HL-60/S4 treated with retinoic acid at 250 ng/mL for 4 days and 3 days (cell line): ENCODE results near the gene ETS1.

Source experiments
- in situ Hi-C: fragments of 300-500 bp; cut with MboI; formaldehyde crosslinking; loops from 2 replicates; pipeline ENCODE4 v1.7.0; 2022; ENCODE audit warnings: low sequenced_read_pairs

Gene ETS1

DNA sequence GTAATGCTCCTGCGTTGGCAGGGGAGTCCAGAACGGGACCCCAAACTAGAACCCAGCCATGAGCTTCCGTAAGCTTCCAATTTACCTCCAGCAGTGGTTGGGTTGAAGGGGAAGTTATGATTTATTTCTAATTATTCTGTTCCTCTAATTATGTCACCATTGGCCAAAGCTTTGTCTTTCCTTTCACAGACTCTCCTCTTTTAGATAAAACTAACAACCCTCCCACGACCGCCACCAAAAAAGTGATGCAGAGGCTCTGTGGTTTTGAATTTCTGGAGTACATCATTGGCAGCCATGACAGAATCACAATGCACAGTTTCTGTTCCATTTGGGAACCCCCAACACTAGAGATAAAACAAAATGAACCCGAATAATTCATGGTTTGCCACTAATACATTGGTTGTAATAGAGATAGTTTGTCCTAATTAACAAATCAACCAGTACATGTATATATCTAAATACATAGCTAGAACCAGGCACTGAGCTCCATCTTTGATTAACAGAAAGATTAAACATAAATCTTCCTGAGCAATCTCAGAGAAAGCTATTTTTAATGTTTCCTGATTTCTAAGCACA, 64.3 kb downstream of the ETS1 start:
- in situ Hi-C loops: no loop called here

DNA sequence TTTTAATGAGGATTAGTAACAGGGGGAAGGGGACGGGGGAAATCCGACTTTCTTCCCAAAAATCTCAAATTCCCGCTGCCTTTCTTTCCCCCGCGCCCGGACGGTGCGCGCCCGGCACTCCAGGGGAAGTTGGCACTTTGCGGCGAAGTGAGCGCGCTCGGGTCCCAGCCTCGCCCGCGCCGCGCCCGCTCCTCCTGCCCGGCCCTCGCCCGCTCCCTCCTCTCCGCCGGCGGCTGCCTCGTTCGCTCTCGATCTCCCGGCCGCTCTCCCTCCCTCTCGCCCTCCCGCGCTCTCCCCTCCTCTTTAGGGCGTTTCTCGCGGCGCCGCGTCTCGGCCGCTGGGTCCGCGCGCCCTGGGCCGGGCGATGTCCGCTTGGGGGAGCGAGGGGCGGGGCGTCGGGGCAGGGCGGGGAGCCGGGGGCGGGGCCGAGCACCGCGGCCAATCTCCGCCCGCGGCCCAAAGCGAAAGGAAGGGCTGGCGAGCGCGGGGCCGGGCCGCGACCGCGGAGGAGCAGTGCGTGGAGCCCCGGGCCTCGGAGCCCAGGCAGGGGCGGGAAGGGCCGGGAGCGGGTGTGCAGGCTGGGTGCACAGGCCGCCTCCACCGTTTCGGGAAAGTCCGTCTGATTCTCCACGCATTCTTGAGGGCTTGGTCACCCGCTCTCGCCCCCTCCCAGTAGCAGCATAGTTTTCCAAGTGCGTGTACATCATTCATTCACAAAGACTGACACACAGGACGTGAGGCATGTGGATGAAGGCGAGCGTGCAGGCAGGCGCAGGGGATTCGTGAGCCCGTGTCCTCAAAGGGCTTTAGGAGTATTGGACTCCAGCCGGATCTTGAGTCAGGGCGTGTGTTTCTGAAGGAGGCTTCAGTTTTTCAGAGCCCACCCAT, 65.1 kb downstream of the ETS1 start:
- in situ Hi-C loops: no loop called here

DNA sequence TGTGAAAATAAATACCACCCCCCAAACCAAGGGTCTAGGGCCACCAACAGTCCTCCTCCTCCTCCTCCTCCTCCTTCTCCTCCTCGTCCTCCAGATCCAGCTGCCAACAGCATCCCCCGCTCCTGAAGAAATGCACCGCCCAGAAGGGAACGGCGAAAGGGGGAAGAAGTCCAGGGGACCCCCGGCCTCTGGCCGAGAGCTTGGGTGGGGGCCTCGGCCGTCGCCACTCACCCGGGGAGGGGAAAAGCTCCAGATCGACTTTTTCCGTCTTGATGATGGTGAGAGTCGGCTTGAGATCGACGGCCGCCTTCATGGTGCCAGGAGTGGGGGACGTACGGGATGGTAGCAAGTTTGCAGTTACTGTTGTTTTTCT, 65.7 kb downstream of the ETS1 start:
- in situ Hi-C loops: no loop called here

DNA sequence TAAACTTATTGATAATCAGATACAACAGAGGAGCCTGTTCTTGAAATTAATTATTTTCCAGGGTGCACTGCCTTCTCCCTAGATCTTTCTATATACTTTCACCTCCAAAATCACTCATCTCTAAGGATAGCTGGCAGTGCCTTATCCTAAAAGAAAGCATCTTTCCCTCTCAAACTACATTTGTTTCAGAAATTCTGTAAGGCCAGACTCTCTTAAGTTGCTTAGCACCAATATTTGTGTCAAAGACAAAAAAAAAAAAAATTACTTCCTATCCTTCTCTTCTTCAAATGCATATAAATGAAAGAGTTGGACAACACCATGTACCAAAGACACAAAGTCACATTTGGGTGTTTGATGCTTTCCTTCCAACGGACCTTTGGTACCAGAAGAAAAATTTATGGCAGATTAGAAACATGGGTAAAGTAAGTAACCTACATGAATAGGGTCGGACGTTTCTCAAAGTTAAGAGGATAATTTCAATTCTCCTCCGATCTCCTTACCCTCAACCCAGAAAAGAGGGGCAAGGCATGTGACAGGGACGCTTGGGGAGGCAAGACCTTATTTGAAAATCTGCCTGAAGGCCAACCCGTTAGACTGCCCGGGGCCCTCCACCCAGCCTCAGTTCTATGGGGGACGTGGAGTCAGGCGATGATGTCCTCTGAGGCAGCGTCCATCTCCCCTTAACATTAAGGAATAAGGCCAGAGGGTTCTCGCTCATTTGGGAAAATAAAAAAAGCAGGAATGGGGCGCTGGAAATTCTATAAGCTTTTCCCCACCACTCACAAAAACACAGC, 66.3 kb downstream of the ETS1 start:
- in situ Hi-C loops: no loop called here

DNA sequence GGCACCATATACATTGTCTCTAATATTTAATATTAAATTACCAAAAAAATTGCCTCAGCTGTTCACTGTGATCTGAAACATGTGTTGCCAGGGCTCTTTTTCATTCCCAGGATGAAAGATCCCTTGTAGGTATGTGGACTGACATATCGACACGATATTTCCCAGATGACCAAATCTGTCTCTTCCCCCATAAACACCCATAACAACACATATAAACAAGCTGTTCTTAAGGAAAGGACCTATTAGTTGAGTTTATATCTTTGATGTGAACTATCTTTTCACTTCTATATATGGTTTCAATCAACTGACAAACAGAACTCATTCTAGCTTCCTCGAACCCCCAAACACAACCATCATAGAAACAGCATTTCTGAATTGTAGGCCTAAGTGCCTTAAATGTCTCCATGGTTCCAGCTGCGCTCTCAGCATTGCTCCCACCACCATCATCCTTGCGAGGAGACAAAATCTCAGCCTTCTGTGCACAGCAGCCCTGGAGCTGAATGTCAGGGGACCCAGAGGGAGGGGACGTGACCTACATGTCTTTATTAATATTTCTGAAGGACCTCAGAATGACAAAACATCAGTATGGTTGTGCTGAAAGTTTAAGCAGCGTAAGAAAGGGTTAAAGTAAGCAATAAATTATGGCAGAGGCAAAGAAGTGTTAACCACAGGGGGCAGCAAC, 67.0 kb downstream of the ETS1 start:
- in situ Hi-C loops: no loop called here

DNA sequence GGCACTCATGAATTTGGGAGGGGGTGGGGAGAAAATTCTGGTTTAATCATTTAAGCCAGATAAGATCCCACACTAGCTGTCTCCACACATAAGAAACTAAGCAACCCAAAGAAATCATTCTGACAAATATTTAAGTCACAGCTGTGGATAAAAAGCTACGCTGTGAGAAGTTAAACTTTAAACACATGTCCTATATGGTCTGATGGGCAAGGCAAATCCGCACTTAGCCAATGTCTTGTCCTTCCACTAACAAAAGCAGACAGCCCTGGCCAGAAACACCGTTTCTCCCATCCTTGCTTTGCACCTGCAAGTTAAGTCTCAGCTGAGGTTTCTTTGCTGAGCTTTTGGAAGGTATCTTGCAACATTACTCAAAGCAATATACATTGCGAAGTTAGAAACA, 68.0 kb downstream of the ETS1 start:
- in situ Hi-C loops: no loop called here

DNA sequence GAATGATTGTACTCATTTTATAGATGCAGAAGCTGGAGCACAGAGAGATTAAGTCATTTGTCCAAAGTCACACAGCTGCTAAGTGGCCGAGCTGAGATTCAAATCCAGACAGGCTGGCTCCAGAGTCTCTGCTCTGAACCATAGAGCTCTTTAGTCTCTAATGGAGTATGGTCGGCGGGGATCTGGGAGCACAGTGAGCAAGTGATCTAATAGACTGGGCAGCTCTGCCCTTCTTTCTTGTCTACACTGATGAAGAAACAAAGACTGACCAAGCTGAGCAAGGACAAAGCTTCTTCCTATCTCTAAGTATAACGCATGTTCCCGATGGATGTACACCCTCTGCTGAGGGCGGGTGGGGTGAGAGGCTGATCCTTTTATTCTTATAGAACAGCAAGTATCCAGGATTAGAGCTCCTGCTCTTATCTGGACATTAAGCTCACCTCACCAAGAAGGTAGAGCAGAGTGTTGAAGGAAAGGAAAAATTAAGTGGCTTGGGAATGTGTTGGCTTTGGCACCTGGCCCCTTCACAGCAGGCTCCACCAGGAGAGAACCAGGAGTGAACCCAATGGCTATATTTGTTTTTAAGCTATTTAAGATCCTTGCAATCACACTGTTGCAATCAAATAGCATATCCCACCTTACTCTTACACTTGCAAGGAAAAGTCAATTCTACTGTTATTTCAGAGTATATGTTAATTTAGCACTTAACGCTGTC, 68.7 kb downstream of the ETS1 start:
- in situ Hi-C loops: no loop called here

DNA sequence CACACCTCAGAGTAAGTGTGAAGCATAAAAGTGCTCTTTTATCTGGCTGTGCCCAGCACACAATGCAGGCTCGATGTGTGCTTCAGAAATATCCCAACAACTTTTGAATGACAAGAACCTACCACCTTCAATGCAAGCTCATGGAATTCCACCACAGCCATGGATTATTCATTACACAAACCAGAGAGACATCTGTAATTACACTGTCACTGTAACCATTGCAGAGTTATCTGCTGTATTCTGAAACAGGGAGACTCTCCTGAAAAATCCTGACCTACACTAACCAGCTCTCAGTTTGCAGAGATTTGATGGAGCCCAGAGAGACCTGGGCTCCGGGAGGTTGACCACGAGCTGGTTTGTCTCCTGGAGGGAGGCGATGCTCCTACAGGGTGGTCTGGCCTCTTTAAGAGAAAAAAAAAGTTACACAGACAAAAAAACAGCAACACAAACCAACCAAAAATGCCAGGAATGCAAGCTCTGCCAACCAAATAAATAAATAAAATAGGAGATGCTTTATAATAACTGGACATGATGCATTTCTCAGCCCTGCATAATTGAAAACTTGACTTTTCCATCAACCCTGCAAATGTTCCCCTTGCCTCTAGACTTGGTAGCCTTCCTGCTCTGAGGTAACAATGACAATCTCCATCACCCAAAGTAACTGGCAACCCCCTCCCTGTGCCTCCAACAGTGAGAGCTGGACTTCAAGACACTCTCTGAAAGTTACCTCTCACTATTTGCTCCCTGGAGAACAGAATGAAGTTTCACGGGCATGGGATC, 69.7 kb downstream of the ETS1 start:
- in situ Hi-C loops: no loop called here

DNA sequence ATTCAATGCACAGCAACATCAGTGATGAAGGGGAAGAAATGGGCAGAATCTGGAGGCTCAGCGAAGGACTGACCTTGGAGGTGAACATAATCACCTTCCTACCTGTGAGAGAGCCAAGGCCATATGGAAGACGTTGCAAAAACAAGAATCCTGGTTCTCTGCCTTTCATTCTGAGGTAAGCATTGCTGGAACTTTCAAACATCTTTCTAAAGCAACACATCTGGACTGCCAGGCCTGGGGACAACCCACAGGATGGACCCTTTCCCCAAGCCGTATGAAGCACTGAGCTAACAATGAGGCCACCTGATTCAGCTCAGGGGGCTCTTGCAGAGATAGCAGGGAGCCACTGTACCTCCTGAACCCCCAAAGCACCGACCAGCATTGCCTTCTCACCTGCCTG, 70.5 kb downstream of the ETS1 start:
- in situ Hi-C loops: no loop called here

DNA sequence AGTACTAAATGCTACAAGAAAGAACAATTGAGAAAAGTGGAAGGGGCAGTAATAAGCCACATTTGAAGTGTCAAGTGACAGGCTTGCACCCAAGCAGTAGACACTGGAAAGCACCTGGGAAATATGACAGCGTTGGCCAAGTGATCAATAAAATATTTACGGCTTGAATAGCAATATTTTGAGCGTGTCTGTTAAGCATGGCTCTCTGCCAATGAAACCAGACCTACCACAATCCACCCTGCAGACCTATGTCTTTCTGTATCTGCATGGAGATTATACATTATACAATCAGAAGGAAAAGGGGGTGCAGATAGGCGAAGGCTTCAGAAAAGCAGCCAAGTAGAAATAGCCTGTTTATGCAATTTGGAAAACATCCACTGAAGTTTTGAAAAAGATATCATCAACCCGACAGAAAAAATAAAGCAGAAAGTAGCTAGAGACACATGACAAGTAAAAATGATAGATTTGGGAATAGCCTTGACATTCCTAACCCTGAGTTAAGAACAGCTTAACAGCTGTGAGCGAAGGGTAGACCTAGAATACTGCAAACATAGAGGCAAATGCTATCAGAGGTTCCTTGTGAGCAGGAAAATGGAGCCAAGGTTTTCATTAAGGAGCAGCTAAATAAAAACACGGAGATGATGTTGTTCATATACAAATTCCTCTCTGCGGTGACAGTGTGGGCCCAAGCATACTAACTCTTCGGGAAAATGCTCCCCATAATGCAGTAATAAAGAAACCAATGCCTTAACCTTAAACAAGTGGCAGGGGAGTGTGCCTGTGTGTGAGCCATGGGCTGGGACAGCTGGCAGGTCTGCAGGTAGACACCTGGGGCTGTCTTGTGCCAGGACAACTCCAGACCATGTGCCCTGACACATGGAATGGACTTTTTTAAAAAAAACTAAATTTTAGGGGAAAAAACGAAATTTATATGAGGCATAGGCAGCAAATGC, 71.3 kb downstream of the ETS1 start:
- in situ Hi-C loops: no loop called here

DNA sequence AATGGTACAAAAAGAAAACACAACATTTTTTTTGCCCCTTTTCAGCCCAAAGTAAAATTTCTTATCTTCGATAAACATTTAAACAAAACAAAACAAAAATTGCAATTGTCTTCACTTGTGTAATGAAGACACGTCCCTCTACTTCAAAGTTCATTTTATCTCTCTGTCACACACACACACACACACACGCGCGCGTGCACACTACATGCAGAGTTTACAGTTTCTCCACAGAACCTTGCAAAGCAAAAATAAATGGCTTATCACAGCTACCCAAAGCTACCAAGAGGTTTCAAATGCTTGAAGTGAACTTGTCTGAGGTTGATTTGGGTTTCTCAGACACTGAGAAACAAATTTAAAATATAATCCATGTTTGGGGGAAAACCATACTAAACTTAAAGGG, 72.3 kb downstream of the ETS1 start:
- in situ Hi-C loops: no loop called here

DNA sequence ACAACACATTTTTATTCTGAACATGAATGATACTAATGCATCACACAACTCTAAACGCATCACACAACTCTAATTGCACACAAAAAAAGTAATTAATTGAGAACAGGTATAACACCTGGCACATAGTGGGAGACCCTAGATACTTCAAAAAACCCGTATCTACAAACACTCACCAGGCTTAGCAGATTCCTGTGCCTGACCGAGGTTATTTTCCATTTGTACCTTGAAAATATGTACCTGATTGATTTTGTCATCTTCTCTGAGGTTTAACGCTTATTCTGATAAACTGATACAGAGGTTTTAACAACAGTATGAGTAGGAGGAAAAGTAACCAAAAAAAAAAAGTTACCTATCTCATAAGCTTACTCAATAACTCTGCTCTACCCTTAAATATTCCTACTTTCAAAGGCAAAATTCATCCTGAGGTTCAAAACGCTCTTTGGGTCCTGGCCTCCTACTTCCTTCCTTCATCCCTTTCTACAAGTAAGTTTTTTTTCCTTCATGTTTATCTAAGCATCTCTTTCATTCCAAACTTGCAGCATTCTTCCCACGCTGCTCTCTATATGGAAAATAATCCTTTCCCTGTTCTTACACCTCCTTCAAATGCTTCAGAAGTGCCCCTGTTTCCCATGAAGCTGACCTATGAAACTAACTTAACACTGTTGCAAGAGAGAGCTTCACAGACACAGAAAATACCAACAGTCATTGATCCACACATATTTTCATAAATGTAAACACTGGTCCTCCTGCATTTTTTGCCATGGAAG, 73.3 kb downstream of the ETS1 start:
- in situ Hi-C loops: no loop called here

DNA sequence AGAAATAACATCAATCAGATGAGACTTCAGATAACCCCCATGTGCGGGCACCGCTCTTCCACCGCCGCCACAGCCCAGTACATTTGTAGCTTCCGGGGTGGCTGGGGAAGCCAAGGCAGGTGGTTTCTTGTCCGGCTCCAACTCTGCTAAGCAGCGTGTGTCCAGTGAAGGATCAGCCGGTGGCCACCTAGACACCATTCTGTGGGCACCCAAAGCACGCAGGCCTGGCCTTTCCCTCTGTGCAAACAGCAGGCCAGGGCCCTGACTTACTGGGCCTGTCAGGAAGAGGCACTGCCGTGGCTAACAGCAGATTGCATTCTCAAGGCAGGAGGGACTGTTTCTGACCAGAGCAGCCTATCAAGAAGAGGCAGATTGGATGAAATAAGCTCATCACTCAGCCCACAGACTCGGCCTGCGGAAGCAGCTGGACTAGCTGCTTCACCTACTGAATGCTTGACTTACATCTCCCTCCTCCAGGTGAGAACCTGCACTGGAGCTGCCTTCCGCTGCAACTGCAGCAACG, 74.8 kb downstream of the ETS1 start:
- in situ Hi-C loops: no loop called here

DNA sequence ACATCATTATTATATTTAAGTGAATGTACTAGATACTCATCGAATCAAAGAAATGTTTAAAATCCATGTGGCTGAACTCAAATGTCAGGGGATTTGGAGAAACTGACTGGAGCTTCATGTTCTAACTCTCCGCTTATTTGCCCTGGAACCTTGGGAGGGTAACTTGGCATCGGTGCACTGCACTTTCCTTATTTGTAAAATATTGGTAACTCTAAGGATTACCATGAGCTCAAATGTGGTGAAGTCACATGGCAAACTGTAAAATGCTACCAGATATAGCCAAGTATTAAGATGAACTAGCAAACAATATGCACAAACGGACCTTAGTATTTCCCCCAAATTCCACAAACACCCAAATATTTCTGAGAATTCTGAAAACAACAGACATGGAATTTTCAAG, 75.6 kb downstream of the ETS1 start:
- in situ Hi-C loops: no loop called here

DNA sequence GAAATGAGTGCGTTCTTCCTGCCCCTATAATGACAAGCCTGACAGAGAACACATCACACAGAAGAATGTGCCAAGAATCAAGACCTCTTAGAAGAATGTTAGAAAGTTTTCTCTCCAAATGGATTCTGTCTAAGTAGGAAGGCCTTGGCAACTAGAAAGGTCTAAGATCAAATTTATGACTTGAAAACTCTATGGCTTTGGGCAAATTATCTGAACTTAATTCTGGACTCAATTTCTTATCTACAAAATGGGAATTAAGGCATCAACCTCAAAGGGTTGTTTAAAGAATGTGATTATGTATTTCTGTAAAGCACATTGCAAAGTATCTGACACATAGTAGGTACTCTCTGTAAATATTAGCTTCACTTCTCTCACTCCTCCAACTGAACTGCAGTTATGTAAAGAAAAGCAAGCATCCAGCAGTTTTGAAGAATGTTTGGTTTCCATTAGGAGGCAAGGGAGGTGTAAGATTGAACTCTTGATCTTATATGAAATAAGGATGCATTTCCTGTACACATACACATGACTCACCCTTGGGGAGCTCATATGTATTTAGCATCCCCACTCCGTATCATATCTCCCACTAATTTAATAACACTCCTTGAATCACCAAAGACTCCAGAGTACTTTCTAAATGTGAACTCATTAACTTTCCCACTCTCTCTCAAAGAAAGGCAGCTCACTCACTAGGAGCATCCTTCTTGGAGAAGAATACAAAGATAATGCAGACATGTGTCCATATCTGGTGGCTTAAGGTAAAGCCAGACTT, 77.6 kb downstream of the ETS1 start:
- in situ Hi-C loops: no loop called here

DNA sequence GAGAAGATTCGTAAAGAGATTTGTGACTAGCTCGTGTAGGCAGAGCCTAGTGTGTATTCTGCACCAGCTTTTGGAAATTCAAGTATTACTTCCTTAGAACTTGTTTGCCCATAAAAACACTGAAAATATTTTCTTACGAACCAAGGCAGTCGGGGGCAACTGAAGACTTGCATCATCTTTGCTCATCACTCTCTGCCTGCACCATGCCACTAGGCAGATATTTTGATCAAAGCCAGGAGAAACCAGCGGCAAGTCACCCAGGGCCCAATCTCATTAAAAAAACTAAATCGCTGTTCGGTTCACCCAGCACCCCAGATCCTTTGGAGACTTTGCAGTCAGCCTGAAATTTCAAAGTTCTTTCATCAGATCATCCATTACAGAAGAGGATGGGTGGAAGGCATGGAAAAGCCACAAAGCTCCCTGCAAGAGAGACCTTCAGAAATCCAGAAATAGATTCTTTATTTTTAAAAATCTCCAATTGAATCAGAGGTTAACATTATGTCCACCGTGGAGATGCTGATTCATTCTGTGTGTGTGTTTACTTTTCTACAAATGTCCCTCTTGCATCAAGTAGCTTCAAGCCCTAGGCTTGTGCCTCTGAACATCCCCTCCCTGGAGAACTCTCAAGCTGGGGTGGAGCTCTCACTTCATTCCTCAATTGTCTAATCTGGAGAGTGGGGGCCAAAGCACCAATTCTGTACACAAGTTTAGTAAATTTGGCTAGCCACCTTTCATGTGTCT, 78.4 kb downstream of the ETS1 start:
- in situ Hi-C loops: no loop called here
